Activated B cell treated with CpG ODN at 0.5 μM for 24 hours (primary cell): ENCODE measurements around the gene SLC35G6. TPM values are rescaled to one million over a fixed set of nuclear protein-coding genes. Genes with fewer than 3 reads are reported as not detected.
"Not testable (repeated sequence)": the region's sequence is repeated elsewhere in the genome, so short reads cannot be mapped to it uniquely, and the experiment has no call there.

Experiments
- ATAC-seq: fragments of 200-7000 bp; cut with Tn5 transposase; one replicate; pipeline ENCODE4 v1.10.0; 2021; ENCODE audit warnings: low read depth, mild to moderate bottlenecking, moderate library complexity
- CTCF ChIA-PET: fragments of 350-600 bp; sonication (Branson Sonifier 250); formaldehyde crosslinking; loops from one replicate; lab custom pipeline; 2021; ENCODE audit warnings: antibody characterized with exemption; lab: Charles Lee
- POLR2A ChIA-PET: fragments of 350-600 bp; sonication (Branson Sonifier 250); formaldehyde crosslinking; loops from one replicate; lab custom pipeline; 2021; ENCODE audit warnings: antibody characterized with exemption; lab: Charles Lee
- DNase-seq: peaks from one replicate; pipeline ENCODE4 v3.0.0; 2022
- H3K27ac Mint-ChIP-seq: one replicate; pipeline ENCODE4 v1.8.0; 2020; ENCODE audit warnings: mixed read lengths
- H3K27me3 Mint-ChIP-seq: one replicate; pipeline ENCODE4 v1.8.0; 2021; ENCODE audit warnings: mixed read lengths
- H3K36me3 Mint-ChIP-seq: one replicate; pipeline ENCODE4 v1.8.0; 2021; ENCODE audit warnings: low read depth, mixed read lengths
- H3K4me1 Mint-ChIP-seq: one replicate; pipeline ENCODE4 v1.8.0; 2021; ENCODE audit warnings: mixed read lengths
- H3K4me3 Mint-ChIP-seq: one replicate; pipeline ENCODE4 v1.8.0; 2020; ENCODE audit warnings: mild to moderate bottlenecking, mixed read lengths
- H3K9me3 Mint-ChIP-seq: one replicate; pipeline ENCODE4 v1.8.0; 2020; ENCODE audit warnings: mixed read lengths
- CTCF ChIP-seq: fragments of 200-600 bp; IDR thresholded peaks from one replicate; pipeline ENCODE4 v1.8.0; 2022; ENCODE audit warnings: antibody characterized with exemption, mild to moderate bottlenecking
- intact Hi-C: fragments of 100-400 bp; cut with micrococcal nuclease; formaldehyde crosslinking; loops from one replicate; pipeline ENCODE4 v1.15.1; 2024
- total RNA-seq: library from RNA; stranded (reverse); gene quantifications from 2 replicates; pipeline ENCODE4 v1.2.3, GENCODE V29; 2022

The SLC35G6 gene
- total RNA-seq, 1 donor from 2014 or later = not detected

DNA sequence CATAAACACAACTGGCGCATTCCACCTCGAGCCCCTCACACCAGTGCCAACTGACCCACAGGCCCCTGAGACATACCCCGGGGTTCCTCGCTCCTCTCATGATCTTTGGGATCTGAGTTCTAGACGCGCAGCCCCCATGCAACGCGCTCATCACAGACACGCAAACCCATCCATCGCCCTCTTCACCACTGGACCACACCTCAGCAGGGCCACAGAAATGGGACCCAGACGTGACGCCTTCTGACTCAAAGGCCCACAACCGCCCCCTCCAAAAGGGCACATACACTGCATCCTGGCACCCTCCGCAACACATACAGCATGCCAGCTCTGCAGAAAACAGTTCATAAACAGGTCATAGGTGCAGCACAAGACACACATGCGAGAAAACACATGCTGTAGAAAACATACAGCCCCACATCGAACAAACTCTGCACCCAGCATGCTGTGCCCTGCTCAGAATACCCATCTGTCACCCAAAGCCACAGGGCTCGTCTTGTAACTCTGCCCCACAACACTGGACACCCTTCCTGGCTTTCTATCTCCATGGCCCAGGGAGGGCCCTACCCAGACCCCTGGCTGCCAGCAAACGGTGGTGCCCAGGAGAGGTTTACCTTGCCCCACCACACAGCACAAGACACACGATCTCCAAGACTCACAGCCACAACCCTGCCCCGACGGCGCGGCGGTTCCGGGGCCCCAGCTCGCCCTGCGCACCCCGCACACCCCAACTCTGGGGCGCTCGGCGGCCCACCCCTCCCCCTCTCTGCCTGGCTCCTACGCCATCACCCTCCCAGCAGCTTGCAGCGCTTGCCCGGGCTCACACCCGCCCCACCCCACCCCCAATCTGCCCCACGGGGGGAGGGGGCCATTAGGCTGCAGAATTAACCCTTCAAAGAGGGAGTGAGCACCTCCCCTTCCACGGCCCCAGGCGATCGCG is 2.7 kb upstream of the SLC35G6 start:
- Mint-ChIP-seq H3K36me3 (peaks cover 9% of the 10 kb centered on the region), H3K4me3 (peak overlapping the region; percentile 88), H3K4me1 (peaks cover 68% of the 10 kb centered on the region), H3K9me3 (no peaks in the 10 kb centered on the region), H3K27me3 (no peaks in the 10 kb centered on the region), H3K27ac (peak overlapping the region; percentile 79)
- no peak for TF ChIP-seq CTCF
- ChIA-PET CTCF (interaction anchor here (0.8 to 1.7 kb wide), 2 partner anchors 42 to 43 kb away, joined by 3 to 7 read pairs; partner anchors contain the start of gene TMEM102), POLR2A (interaction anchor here (0.6 to 5.6 kb wide), 14 partner anchors 10 to 236 kb away, joined by 3 to 45 read pairs (median 6); partner anchors contain the start of genes MPDU1, NEURL4, TMEM102 and TP53)
- intact Hi-C loops = loop anchor here (1.0 kb wide), 2 partner anchors 23 to 43 kb away; partner anchors contain the start of gene TMEM102
- DNase-seq = peak; percentile 34
- peak; percentile 8 for ATAC-seq

DNA sequence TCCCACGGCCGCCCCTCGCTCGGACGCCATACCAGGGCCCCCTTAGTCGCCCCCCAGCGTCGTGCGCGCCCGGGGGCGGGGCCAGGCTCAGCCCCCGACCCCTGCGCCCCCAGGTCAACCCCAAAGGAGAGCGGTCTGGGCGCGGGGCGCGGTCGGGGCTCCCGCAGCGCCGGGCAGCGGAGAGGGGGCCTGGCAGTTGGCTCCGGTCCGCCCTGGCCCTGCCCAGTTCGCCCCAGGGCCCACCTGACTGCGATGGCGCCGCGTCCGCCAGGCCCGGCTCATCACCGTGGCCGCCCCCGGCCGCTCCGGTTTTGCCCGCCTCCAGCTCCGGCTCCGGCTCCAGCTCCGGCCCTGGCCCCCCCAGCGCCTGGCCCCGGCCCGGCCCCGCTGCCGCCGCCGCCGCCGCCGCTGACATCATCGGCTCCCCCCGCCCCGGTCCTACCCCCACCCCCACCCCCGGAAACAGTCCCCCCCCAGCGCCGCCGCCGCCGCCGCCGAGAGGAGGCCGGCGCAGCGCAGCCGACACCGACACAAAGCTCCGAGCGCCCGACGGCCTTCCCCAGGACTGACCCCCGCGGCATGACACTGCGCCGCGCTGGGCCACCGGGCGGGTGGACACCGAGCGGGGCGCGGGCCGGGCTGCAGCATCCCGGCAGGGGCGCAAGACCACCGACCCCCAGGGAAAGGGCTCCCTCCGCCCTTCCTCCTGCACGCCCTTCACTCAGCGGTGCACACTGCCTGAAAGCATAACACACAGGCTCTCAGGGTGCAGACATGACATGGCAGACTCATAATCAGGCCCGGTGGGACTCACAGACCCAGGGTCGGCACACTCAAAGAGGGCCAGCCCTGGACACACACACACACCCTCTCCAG is 1.8 kb upstream of the SLC35G6 start, which contains the start of gene ZBTB4:
Gene ZBTB4, minus strand, starts transcription at position 419 of the 876 bp plus-strand sequence. CDS start 12,830 bp downstream, outside the sequence.
- intact Hi-C loops = loop anchor here (1.0 to 5.0 kb wide), 3 partner anchors 24 to 227 kb away; partner anchors contain the start of genes CTDNEP1, ELP5 and TMEM102
- DNase-seq (peak; percentile 66), ATAC-seq (peak; percentile 3)
- peaks cover 67% of the 10 kb centered on the region for H3K4me1 Mint-ChIP-seq
- peak within 1 kb of the TSS; percentile 88 for H3K4me3 Mint-ChIP-seq
- no peak for TF ChIP-seq CTCF
- peaks cover 16% of the 10 kb centered on the region for H3K36me3 Mint-ChIP-seq
- no peaks in the 10 kb centered on the region for H3K27me3 Mint-ChIP-seq
- no peaks in the 10 kb centered on the region for H3K9me3 Mint-ChIP-seq
- CTCF ChIA-PET = interaction anchor here (0.8 to 1.7 kb wide), 5 partner anchors 19 to 124 kb away, joined by 3 to 7 read pairs (median 4); partner anchors contain the start of genes TMEM102 and TMEM95
- POLR2A ChIA-PET = interaction anchor here (0.5 to 5.6 kb wide), 26 partner anchors 8 to 241 kb away, joined by 3 to 45 read pairs (median 4); partner anchors contain the start of genes ACAP1, MPDU1, NEURL4 and PLSCR3
- H3K27ac Mint-ChIP-seq = peak within 1 kb of the TSS; percentile 92

GRCh38 chr17:7480089-7480384 is 1.2 kb upstream of the SLC35G6 start:
- H3K9me3 Mint-ChIP-seq = no peaks in the 10 kb centered on the region
- TF ChIP-seq CTCF = no peak
- POLR2A ChIA-PET = interaction anchor here (0.6 to 5.6 kb wide), 21 partner anchors 12 to 264 kb away, joined by 3 to 45 read pairs (median 4); partner anchors contain the start of genes ACAP1, MPDU1, NEURL4 and PLSCR3
- H3K27ac Mint-ChIP-seq = peak overlapping the region; percentile 92
- H3K36me3 Mint-ChIP-seq = peaks cover 22% of the 10 kb centered on the region
- H3K4me1 Mint-ChIP-seq = peaks cover 72% of the 10 kb centered on the region
- ATAC-seq = no peak
- DNase-seq = no peak
- peak overlapping the region; percentile 87 for H3K4me3 Mint-ChIP-seq
- intact Hi-C loops = loop anchor here (5.0 kb wide), 1 partner anchor 228 kb away; the partner anchor contains the start of genes CTDNEP1 and ELP5
- no peaks in the 10 kb centered on the region for H3K27me3 Mint-ChIP-seq
- CTCF ChIA-PET = interaction anchor here (1.0 to 1.7 kb wide), 4 partner anchors 20 to 125 kb away, joined by 3 to 7 read pairs (median 4); partner anchors contain the start of gene TMEM95

- Mint-ChIP-seq H3K36me3 (peaks cover 28% of the 10 kb centered on the region), H3K27ac (peak overlapping the region; percentile 100), H3K4me3 (peak overlapping the region; percentile 98), H3K4me1 (peaks cover 71% of the 10 kb centered on the region)
- not testable (repeated sequence) for DNase-seq, ATAC-seq, H3K27me3 Mint-ChIP-seq, H3K9me3 Mint-ChIP-seq
- CTCF ChIA-PET = interaction anchor here (0.6 to 1.3 kb wide), 2 partner anchors 34 to 46 kb away, joined by 3 to 4 read pairs; no protein-coding TSS in a partner anchor
- POLR2A ChIA-PET = interaction anchor here (0.7 to 4.6 kb wide), 8 partner anchors 27 to 708 kb away, joined by 3 to 42 read pairs (median 4); partner anchors contain the start of genes MPDU1, TMEM102, TMEM256 and TP53
- intact Hi-C loops = loop anchor here (5.0 kb wide), 1 partner anchor 230 kb away; the partner anchor contains the start of genes CTDNEP1 and ELP5
These were observed 846 bp downstream of the SLC35G6 start for GRCh38 chr17:7481842-7482741.

GRCh38 chr17:7482742-7483088 is 1.5 kb downstream of the SLC35G6 start:
- POLR2A ChIA-PET = interaction anchor here (1.3 to 5.0 kb wide), 10 partner anchors 42 to 447 kb away, joined by 4 to 87 read pairs (median 20); partner anchors contain the start of genes CD68, FGF11, MPDU1 and SLC16A13
- intact Hi-C loops = loop anchor here (5.0 kb wide), 1 partner anchor 230 kb away; the partner anchor contains the start of genes CTDNEP1 and ELP5
- H3K9me3 Mint-ChIP-seq, H3K27me3 Mint-ChIP-seq, DNase-seq, CTCF ChIA-PET, ATAC-seq: not testable (repeated sequence)
- H3K27ac Mint-ChIP-seq = peak overlapping the region; percentile 100
- H3K36me3 Mint-ChIP-seq = peaks cover 34% of the 10 kb centered on the region
- H3K4me1 Mint-ChIP-seq = peaks cover 71% of the 10 kb centered on the region
- H3K4me3 Mint-ChIP-seq = peak overlapping the region; percentile 98
